Left lung (tissue), 10 donors: ENCODE results near the gene FOXN1. TPM values are rescaled to one million over a fixed set of nuclear protein-coding genes. Genes with fewer than 3 reads are reported as not detected.

ENCODE experiments used
- ATAC-seq: fragments of 200-7000 bp; cut with Tn5 transposase; one replicate; pipeline ENCODE4 v1.9.1; 2020; ENCODE audit warnings: moderate library complexity
- DNase-seq, 4 donors: peaks; one replicate each; pipeline ENCODE4 v3.0.0-alpha.2; 2013 to 2020
- H3K27ac ChIP-seq, 2 donors: fragments of 200-600 bp; sonication (generic) in 1 of 2; one replicate each; pipeline versions ENCODE4 v1.5.0 to v1.8.0; 2020 to 2021
- H3K27me3 ChIP-seq, 2 donors: fragments of 200-600 bp; sonication (generic) in 1 of 2; one replicate each; pipeline versions ENCODE4 v1.5.0 to v1.8.0; 2020 to 2021
- H3K36me3 ChIP-seq, 2 donors: fragments of 200-600 bp; sonication (generic) in 1 of 2; one replicate each; pipeline versions ENCODE4 v1.5.0 to v1.8.0; 2020 to 2021
- H3K4me1 ChIP-seq, 2 donors: fragments of 200-600 bp; one replicate each; pipeline ENCODE4 v1.8.0; 2021
- H3K4me3 ChIP-seq, 2 donors: fragments of 200-600 bp; sonication (generic) in 1 of 2; one replicate each; pipeline versions ENCODE4 v1.5.0 to v1.8.0; 2020 to 2021; ENCODE audit warnings: mild to moderate bottlenecking in 1 of 2
- H3K9me3 ChIP-seq, 2 donors: fragments of 200-600 bp; sonication (generic) in 1 of 2; one replicate each; pipeline versions ENCODE4 v1.5.0 to v1.8.0; 2020 to 2021
- intact Hi-C, 2 donors: fragments of 100-400 bp; cut with DNase I; formaldehyde crosslinking; loops; one replicate each; pipeline versions ENCODE4 v1.11.2 to v1.14.2; 2022
- polyA plus RNA-seq, 6 donors: library from polyadenylated mRNA; unstranded; fragments of 120-200 nt; gene quantifications; one replicate each; pipeline ENCODE4 v1.2.1, GENCODE V29; 2013; ENCODE audit not compliant: insufficient read length in 6 of 6
- total RNA-seq, 2 donors: library from RNA; stranded (reverse); fragmentation: NEBNext Ultra II Directional; extraction: Animal tissue kit (Norgen Biotek cat#: 25700); gene quantifications; one replicate each; pipeline ENCODE4 v1.2.1, GENCODE V29; 2021
- TF ChIP-seq, protein P1 (sequence below), 2 donors: fragments of 200-600 bp; sonication (generic) in 1 of 2; IDR thresholded peaks; one replicate each; pipeline versions ENCODE4 v1.5.0 to v1.8.0; 2021; ENCODE audit warnings: antibody characterized with exemption in 2 of 2
- donor health status: DM: no; HTN: yes; CAD: no.
- donor health status: DM: no; HTN: no; CAD: no.

Gene FOXN1
- total and polyA plus RNA-seq, 8 donors: 0.06 to 0.29 (median 0.18) TPM

DNA sequence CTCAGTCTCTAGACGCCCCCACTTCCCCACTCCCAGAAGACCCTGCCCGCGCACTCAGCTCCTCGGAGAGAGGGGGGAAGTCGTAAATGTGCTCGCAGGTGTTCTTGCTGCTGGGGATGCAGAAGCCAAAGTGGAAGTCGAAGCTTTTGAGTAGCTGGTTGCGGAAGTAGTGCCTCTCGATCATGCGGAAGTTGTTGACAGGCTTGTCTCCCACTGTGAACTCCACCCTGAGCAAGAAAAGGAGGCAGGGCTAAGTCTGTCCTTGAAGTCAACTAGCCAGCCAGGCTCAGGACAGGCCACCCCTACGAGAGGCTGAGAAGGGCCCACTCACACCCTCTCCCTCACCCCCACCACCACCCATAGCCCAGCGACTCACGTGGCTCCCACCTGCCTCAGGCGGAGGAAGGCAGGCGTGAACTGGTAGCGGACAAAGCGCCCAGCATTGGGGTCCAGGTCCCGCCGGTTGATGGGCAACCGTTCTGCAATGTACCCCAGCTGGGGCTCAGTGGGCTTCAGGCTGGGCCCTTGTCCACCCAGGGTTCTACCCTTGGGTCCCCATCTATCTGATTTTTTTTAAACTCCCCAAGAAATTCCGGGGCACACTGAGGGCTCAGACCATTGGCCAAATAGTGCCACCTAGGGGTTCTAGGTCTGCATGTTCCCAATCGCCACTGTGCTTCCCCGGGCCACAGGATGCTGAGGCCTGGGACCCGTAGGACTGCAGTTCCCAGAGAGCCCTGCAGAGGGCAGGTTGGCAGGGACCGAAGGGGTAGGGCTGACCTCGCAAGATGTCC lies 41.7 kb downstream of the FOXN1 start:
- Histone ChIP-seq H3K36me3 (peaks cover 0 to 10% of the 10 kb centered on the region in 2 donors), H3K4me1 (peaks cover 0 to 52% of the 10 kb centered on the region in 2 donors), H3K27me3 (no peaks in the 10 kb centered on the region), H3K4me3 (peak overlapping the region in 1 of 2 donors; percentile 6), H3K9me3 (no peaks in the 10 kb centered on the region), H3K27ac (peak overlapping the region in 1 of 2 donors; percentile 87)
- TF ChIP-seq, protein P1, sequence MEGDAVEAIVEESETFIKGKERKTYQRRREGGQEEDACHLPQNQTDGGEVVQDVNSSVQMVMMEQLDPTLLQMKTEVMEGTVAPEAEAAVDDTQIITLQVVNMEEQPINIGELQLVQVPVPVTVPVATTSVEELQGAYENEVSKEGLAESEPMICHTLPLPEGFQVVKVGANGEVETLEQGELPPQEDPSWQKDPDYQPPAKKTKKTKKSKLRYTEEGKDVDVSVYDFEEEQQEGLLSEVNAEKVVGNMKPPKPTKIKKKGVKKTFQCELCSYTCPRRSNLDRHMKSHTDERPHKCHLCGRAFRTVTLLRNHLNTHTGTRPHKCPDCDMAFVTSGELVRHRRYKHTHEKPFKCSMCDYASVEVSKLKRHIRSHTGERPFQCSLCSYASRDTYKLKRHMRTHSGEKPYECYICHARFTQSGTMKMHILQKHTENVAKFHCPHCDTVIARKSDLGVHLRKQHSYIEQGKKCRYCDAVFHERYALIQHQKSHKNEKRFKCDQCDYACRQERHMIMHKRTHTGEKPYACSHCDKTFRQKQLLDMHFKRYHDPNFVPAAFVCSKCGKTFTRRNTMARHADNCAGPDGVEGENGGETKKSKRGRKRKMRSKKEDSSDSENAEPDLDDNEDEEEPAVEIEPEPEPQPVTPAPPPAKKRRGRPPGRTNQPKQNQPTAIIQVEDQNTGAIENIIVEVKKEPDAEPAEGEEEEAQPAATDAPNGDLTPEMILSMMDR (IDR thresholded peaks at IDR 0.05): peak; percentile 90 to 98
- ATAC-seq (peak; percentile 72), DNase-seq (peak in 3 of 4 donors; percentile 69 to 91 (median 80))
- intact Hi-C loops: loop anchor here in 1 of 2 donors (10.0 kb wide), 1 partner anchor 67 kb away; the partner anchor contains the start of gene RSKR

DNA sequence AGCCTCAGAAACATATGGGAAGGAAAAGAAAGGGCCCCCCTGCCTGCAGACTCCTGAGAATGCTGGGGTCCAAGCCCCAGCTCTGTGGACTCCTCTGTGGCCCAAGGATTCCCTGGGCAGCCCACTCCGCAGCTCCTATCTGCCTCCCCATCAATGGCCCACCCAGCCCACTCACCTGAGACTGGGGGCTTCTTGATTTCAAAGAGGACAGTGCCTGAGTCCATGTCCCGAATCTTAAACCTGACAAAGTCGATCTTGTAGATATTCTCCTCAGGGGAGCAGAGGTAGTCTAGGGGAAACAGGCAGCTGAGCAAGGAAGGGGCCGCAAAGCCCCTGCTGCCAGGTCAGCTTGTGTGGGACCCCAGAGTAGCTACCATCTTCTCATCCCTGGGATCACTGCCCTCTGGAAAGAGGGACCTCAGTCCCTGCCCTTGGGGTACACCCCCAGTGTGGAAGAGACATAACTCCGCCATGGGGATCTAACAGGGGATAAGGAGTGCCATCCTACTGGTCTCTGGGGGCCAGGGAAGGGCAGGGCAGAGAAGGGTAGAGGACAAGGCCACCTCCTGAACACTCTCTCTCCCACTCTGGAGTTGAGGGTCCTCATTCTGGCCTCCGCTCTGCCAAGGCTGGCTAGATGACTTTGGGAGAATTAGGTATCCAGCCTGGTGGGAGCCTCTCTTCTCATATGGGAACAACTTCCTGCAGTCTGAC lies 42.4 kb downstream of the FOXN1 start:
- Histone ChIP-seq H3K9me3 (no peaks in the 10 kb centered on the region), H3K4me3 (no peak overlapping the region), H3K27me3 (no peaks in the 10 kb centered on the region), H3K36me3 (peaks cover 0 to 11% of the 10 kb centered on the region in 2 donors), H3K4me1 (peaks cover 0 to 53% of the 10 kb centered on the region in 2 donors), H3K27ac (peak overlapping the region in 1 of 2 donors; percentile 87)
- ATAC-seq: no peak
- TF ChIP-seq, protein P1 (IDR thresholded peaks at IDR 0.05): no peak
- no peak for DNase-seq
- intact Hi-C loops: loop anchor here in 1 of 2 donors (10.0 kb wide), 1 partner anchor 66 kb away; the partner anchor contains the start of gene RSKR

DNA sequence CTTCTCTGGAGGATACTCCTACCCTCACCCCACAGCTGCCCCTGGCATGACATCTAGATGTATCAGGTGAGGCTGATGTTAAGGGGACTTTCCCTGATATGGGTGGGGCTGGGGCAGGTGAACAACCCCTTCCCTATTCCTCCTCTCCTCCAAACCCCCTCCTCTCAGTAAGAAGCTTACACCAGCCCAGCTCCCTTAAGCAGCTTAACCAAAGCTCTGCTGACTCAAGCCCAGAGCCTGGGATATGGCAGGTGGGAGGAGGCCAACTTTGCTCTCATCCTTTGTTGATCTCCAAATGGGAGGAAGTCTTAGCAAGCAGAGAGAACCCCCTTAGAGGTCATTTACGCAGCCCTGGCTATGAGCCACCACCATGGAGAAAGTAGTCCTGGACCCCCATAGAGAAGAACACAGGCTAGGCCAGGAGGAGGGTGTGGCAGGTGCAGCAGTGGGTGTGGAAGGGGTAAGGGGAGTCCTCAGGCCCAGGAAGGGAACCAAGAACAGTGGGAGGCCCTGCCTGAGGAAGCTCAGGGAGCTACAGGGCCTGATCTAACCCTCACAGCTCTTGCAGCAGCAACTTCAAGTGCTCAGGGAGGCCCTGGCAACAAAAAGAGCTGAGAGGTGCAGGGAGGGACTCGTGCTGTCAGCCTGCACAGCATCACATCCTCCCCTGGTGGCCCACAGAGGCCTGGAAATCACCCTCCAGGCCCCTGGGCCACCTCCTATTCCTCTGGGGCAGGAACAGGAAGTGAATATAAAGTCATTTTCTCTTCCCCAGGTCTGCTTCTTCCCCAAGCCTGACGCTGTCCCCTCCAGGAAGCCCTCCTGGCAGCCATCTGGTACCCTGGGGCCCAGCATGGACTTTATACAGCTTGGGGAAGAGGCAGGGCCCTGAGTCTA lies 43.3 kb downstream of the FOXN1 start:
- ATAC-seq (no peak), DNase-seq (no peak)
- intact Hi-C loops: loop anchor here (5.0 to 10.0 kb wide), 2 partner anchors 52 to 65 kb away; partner anchors contain the start of gene RSKR (in 1 of the 2)
- TF ChIP-seq, protein P1 (IDR thresholded peaks at IDR 0.05): no peak
- Histone ChIP-seq H3K4me1 (peaks cover 0 to 53% of the 10 kb centered on the region in 2 donors), H3K27me3 (no peaks in the 10 kb centered on the region), H3K27ac (peak overlapping the region in 1 of 2 donors; percentile 74), H3K9me3 (no peaks in the 10 kb centered on the region), H3K4me3 (no peak overlapping the region), H3K36me3 (peaks cover 0 to 20% of the 10 kb centered on the region in 2 donors)

DNA sequence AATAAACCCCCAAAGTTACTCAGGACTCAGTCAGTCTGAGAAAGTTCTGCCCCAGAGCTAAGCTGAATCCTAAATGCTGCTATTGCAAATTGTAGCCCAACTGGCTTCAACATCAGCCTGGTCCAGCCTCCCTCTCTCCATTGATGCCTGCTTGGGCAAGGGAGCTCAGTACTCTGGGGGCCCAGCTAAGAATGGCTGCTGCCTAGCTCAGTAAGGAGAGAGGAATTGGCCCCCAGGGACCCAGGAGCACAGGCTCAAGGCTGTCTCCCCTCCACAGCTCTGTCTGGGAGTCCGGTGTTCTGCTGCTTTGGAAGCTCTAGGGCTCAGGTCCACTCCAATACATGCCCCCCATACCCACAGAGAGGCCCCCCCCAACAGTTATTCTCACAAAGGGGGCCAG lies 44.7 kb downstream of the FOXN1 start:
- H3K4me3 ChIP-seq: no peak overlapping the region
- peaks cover 0 to 33% of the 10 kb centered on the region in 2 donors for H3K36me3 ChIP-seq
- intact Hi-C loops: loop anchor here in 1 of 2 donors (5.0 kb wide), 1 partner anchor 54 kb away; no protein-coding TSS in a partner anchor
- TF ChIP-seq, protein P1 (IDR thresholded peaks at IDR 0.05): no peak
- ATAC-seq (no peak), DNase-seq (no peak)
- no peaks in the 10 kb centered on the region for H3K9me3 ChIP-seq
- H3K27ac ChIP-seq: no peak overlapping the region
- H3K27me3 ChIP-seq: no peaks in the 10 kb centered on the region
- H3K4me1 ChIP-seq: peaks cover 0 to 53% of the 10 kb centered on the region in 2 donors
